Mucosa of gallbladder (tissue), 1 donor: Measurements from ENCODE around the gene MTTP. TPM values are rescaled to one million over a fixed set of nuclear protein-coding genes. Genes with fewer than 3 reads are reported as not detected.
A peak's percentile ranks its signal among the peaks of the same experiment; 100 is the strongest.

ENCODE experiments used
- DNase-seq: peaks from one replicate; pipeline ENCODE4 v3.0.0-alpha.2; 2020; ENCODE audit warnings: low spot score
- total RNA-seq: library from RNA; stranded (reverse); gene quantifications from one replicate; pipeline ENCODE4 v1.2.1, GENCODE V29; 2021
- donor health status: DM: no; HTN: no; CAD: no.

Gene MTTP
- total RNA-seq, 1 donor from 2014 or later: 3.8 TPM

- no peak for DNase-seq
These were observed 19.4 kb downstream of the MTTP start for GRCh38 chr4:99593781-99594641.

- DNase-seq: no peak
These were observed 20.2 kb downstream of the MTTP start for GRCh38 chr4:99594818-99595217.

DNA sequence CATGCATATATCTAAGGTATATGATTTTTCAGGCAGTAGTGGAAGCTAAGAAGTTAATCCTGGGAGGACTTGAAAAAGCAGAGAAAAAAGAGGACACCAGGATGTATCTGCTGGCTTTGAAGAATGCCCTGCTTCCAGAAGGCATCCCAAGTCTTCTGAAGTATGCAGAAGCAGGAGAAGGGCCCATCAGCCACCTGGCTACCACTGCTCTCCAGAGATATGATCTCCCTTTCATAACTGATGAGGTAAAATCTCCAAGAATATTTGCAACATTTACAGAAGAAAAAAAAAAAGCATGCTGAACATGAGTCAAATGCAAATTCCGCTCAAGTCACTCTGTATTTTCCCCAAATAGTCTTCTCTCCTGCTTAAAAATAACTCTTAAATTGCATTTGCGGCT lies 32.1 kb downstream of the MTTP start:
- no peak for DNase-seq

GRCh38 chr4:99608417-99608816 lies 33.8 kb downstream of the MTTP start:
- DNase-seq: no peak

DNA sequence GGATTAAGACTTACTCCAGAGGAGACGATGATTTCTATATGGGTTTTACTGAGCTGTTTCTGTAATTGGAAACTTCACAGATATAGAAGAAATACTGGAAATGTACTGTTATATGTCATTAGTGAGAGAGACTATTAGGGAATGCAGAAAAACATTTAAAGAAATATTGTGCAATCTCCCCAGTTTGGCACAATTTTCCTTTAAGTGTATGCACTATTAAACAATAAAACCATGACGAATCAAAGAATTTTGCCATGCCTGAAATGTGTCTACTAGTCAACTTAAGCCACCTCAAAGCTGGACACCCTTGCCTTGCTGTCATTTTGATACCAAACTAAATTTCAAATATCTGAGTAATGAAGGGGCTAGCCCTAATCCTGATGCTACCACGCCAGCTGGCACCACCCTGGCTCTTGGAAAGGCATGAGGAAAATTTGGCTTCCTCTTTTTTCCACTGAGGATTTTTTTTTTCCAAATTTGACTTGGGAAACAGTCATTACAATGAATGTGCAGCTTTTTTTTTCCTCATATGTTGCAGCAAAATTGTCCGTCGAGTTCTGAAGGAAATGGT lies 36.1 kb downstream of the MTTP start:
- DNase-seq: no peak

DNA sequence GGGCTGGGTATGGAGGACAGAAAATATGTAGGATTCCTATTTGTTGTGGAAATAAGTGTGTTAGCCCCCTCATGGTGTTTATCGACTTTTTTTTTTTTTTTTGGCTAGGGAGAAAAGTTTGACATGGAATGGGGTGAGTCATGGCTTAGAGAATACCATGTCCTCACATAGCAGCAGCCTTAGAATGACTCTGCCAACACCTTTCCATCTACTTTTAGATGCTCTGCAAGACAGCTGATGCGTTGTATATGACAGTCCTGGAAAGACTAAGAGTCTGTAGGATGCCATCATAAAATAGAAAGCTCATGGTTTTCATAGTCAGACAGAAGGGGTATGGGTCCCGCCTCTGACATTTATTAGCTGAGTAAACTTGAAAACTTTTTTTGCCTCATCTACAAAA lies 37.7 kb downstream of the MTTP start:
- DNase-seq: no peak

DNA sequence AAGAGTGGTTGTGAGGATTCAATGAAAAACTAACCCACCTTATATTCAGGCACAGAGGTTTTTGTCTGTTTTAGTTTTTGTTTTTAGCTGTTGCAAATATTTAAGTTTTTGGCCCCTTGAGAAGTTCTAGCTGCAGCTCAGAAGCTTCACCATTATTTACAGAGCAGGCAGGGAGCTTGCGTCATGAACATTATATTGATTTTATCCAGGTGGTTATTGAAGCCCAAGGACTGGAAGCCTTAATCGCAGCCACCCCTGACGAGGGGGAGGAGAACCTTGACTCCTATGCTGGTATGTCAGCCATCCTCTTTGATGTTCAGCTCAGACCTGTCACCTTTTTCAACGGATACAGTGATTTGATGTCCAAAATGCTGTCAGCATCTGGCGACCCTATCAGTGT lies 38.1 kb downstream of the MTTP start:
- no peak for DNase-seq

- DNase-seq: no peak
These were observed 39.9 kb downstream of the MTTP start for GRCh38 chr4:99614491-99614890.

DNA sequence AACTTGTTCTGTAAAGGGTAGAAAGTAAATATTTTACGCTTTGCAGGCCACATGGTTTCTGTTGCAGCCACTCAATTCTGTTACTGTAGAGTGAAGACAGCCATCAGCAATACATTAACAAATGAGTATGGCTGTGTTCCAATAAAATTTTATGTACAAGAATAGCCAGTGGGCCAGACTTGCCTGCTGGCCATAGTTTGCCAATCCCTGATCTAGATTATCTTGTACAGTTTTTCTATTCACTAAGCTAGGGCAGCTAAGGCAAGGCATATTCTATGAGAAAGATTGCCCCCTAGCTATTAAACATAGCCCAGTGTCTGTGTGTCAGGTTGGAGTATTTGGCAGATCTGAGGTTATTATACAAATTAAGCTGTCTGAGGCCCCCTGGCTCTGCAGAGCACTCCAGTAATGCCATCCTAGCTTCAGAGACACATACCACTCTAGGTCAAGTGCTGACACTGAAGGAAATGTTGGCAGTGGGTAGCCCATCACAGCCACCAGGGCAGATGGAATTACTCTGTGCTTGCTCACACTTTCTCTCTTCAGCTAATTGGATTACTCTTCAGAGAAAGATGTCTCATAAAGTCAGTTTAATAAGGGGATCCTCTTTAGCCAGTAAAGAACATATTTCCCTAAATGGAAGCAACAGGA lies 40.7 kb downstream of the MTTP start:
- no peak for DNase-seq

- no peak for DNase-seq
These were observed 42.8 kb downstream of the MTTP start for GRCh38 chr4:99617374-99617773.

DNA sequence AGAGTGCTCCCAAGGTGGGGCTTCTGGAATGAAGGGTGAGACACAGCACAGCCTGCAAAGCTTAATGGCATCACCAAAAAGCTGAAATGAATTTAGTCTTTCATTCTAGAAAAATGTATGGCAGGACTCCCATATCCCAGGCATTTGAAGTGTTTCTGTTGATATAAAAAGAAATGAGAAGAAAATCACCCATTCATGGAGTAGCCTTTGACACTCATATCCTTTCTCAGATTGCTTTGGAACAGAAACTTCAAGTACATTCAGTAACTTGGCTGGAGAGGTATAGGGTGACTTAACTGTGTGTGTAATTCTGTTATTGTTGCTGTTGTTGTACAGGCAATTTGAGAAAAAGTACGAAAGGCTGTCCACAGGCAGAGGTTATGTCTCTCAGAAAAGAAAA lies 47.7 kb downstream of the MTTP start:
- DNase-seq: no peak

- peak; percentile 24 for DNase-seq
These were observed 49.6 kb downstream of the MTTP start for GRCh38 chr4:99624141-99624719.

DNA sequence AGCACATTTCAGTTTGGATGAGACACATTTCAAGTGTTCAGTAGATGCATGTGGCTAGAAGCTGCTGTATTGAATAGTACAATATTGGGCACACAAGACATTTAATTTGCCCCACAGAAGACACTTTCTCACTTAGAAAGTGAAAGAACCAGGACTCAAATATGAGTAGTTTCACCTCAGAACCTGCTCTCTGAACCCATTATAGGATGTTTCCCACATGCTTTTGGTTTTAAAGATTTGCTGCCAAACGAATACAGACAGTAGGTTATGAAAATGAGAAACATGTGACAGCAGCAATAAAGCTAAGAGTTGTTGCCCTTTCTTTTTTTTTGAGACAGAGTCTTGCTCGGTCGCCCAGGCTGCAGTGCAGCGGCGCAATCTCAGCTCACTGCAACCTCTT lies 50.7 kb downstream of the MTTP start:
- no peak for DNase-seq

DNA sequence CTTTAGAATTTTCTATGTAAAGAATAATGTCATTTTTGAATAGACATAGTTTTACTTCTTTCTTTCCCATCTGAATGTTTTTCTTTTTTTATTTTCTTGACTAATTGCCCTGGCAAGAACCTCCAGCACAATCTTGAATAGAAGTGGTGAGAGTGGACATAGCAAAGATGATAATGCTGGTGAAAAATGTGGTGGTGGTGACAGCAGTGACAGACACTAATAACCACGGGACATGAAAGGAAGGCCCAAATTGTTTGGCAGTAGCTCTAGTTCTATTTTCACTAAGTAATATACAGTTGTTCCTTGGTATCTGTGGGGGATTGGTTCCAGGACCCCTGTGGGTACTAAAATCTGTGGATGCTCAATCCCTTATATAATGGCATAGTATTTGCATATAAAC lies 53.4 kb downstream of the MTTP start:
- no peak for DNase-seq

GRCh38 chr4:99629962-99630554 lies 55.4 kb downstream of the MTTP start:
- no peak for DNase-seq

GRCh38 chr4:99630857-99631360 lies 56.3 kb downstream of the MTTP start:
- DNase-seq: no peak

- no peak for DNase-seq
These were observed 59.1 kb downstream of the MTTP start for GRCh38 chr4:99633772-99634171.

DNA sequence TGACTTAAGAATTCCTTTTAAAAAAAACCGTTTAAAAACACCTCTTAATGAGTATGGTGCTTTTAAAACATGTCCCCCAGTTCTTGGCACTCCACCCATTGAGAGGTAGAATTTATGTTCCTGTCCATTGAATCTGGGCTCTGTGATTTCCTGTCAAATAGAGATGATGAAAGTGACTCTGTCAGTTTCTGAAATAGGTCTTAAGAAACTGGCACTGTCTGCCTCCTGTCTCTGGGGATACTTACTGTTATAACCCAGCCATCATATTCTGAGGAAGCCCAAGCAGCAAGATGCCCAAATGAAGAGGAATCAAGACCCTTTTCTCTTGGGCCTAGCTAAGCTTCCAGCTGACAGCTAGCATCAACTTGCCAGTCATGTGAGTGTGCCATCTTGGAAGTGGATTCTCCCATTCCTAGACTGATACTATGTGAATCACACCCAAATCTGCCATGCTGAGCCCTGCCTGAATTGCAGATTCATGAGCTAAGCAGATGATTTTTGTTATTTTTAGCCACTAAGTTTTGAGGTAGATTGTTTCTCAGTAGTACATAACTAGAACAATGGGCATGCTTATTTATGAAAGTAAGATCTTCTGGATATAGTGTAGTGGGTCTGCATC lies 60.2 kb downstream of the MTTP start:
- no peak for DNase-seq

DNA sequence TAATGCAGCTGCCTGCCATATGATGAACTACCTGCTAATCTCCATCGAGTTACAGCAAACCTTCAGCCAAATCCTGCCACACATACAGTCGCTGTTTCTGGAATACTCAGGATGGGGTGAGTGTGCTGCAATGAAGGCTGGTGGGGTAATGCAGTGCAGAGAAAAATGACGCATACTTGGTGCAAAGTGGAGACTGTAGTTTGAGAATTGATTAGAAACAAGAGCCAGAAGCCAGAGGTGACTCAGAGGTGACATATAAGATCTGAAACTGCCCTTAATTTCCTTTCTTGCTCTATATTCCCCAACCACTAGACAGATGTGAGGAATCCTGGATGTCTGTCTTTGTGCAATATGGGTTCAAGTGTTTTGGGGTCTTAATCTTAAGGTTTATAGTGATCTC lies 61.0 kb downstream of the MTTP start:
- DNase-seq: no peak

DNA sequence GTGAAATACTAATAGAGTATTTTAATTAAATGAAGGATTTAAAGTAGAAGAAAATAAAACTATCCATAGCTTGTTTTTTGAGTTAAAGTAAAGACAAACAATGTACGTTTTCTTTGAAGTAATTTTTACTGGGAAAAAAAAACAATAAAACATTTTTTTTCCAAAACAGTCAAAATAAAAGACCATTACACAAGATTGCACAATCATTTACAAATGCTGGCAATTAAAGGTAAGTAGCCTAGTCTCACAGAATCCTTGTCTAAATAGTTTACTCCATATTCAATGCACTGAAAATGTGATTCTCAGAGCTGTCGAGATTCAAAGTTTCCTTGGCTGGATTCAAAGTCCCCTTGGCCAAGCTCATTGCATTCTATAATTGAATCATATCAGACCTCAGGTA lies 61.8 kb downstream of the MTTP start:
- DNase-seq: no peak

- no peak for DNase-seq
These were observed 62.5 kb downstream of the MTTP start for GRCh38 chr4:99637174-99637573.

DNA sequence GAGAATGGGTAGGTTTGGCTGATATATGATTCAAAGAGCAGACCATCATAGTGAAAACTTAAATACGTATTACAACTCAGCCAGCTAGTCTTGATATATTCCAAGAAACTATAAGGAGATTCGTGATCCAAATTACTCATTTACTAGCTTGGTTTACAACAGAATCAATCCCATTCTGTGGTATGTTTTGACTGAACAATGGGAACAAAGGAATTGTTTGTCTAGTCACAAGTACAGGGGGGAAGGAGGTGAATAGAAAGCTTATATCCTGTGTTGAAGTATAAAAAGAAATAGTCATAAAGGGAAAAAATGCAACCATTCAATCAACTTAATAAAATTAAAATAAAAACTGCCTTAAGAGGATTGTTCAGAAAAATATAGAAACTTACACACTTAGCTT lies 66.1 kb downstream of the MTTP start:
- no peak for DNase-seq
